H1 (cell line): ENCODE results near the gene TAPBPL. TPM values are rescaled to one million over a fixed set of nuclear protein-coding genes. Genes with fewer than 3 reads are reported as not detected.

ENCODE experiments used
- CTCF ChIA-PET: fragments of 300-600 bp; sonication (Branson Sonifier 250); formaldehyde crosslinking; loops from one replicate; lab custom pipeline; 2021; ENCODE audit not compliant: partially characterized antibody; lab: Charles Lee
- POLR2A ChIA-PET: fragments of 300-600 bp; sonication (Branson Sonifier 250); formaldehyde crosslinking; loops from one replicate; lab custom pipeline; 2021; ENCODE audit warnings: inconsistent platforms; ENCODE audit not compliant: partially characterized antibody; lab: Charles Lee
- DNase-seq, 2 experiments: peaks; one replicate each; pipeline versions ENCODE4 v3.0.0 to v3.0.0-alpha.2; 2010 to 2022; ENCODE audit warnings: low spot score in 2 of 2, low read depth in 1 of 2, mixed read lengths in 1 of 2
- FAIRE-seq: peaks from 2 replicates; lab custom pipeline; 2011; peaks lifted over from hg19 to GRCh38; lab: Jason Lieb, UNC
- H2AFZ ChIP-seq: 2 replicates; pipeline ENCODE4 v1.8.1; 2012; ENCODE audit warnings: low read length, inconsistent platforms
- H2AK5ac ChIP-seq: 2 replicates; pipeline ENCODE4 v1.6.1; 2013; ENCODE audit warnings: low read depth, low read length
- H2BK120ac ChIP-seq: replicated peaks from 2 replicates; pipeline ENCODE3; 2013; ENCODE audit warnings: low read depth, low read length, inconsistent platforms
- H2BK12ac ChIP-seq: 2 replicates; pipeline ENCODE4 v1.6.1; 2013; ENCODE audit warnings: low read depth, low read length
- H2BK15ac ChIP-seq: 2 replicates; pipeline ENCODE4 v1.6.1; 2013; ENCODE audit warnings: low read length
- H2BK20ac ChIP-seq: 2 replicates; pipeline ENCODE4 v1.6.1; 2013; ENCODE audit warnings: low read length
- H2BK5ac ChIP-seq: 2 replicates; pipeline ENCODE4 v1.6.1; 2013; ENCODE audit warnings: low read depth, low read length
- H3K14ac ChIP-seq: 2 replicates; pipeline ENCODE4 v1.6.1; 2013; ENCODE audit warnings: inconsistent platforms; ENCODE audit not compliant: insufficient read length
- H3K18ac ChIP-seq: 2 replicates; pipeline ENCODE4 v1.6.1; 2013; ENCODE audit warnings: low read length; ENCODE audit errors: extremely low read depth
- H3K23ac ChIP-seq: 2 replicates; pipeline ENCODE4 v1.6.1; 2013; ENCODE audit warnings: inconsistent platforms; ENCODE audit not compliant: insufficient read length
- H3K23me2 ChIP-seq: 2 replicates; pipeline ENCODE4 v1.6.1; 2013; ENCODE audit warnings: low read depth, low read length
- H3K27ac ChIP-seq: 2 replicates; pipeline ENCODE4 v1.6.1; 2011; ENCODE audit warnings: low read depth, low read length, inconsistent platforms
- H3K27me3 ChIP-seq, 4 experiments: replicated peaks in 1 of 4; 1 replicate in 1 of 4; 2 replicates in 3 of 4; pipeline versions ENCODE4 v1.6.1 to v1.8.1; 2011 to 2013; ENCODE audit warnings: low read length in 3 of 4, mild to moderate bottlenecking in 3 of 4, inconsistent platforms in 2 of 4, mixed read lengths in 2 of 4, moderate library complexity in 1 of 4; ENCODE audit not compliant: control insufficient read depth in 3 of 4, insufficient read depth in 3 of 4; ENCODE audit errors: extremely low read depth in 1 of 4
- H3K36me3 ChIP-seq, 4 experiments: 2 replicates each; pipeline versions ENCODE4 v1.6.1 to v1.8.1; 2011 to 2013; ENCODE audit warnings: mild to moderate bottlenecking in 4 of 4, low read length in 3 of 4, moderate library complexity in 2 of 4, control low read depth in 1 of 4, inconsistent platforms in 1 of 4; ENCODE audit not compliant: insufficient read depth in 4 of 4, control insufficient read depth in 2 of 4
- H3K4ac ChIP-seq: replicated peaks from 2 replicates; pipeline ENCODE3; 2013; ENCODE audit warnings: low read length, low read depth, mixed read lengths, inconsistent platforms; ENCODE audit not compliant: insufficient read length
- H3K4me1 ChIP-seq, 4 experiments: replicated peaks in 1 of 4; 1 replicate in 1 of 4; 2 replicates in 3 of 4; pipeline versions ENCODE4 v1.6.1 to v1.8.1; 2011 to 2013; ENCODE audit warnings: low read length in 3 of 4, inconsistent platforms in 2 of 4, mixed read lengths in 1 of 4; ENCODE audit not compliant: insufficient read depth in 4 of 4, control insufficient read depth in 3 of 4
- H3K4me2 ChIP-seq, 2 experiments: 2 replicates each; pipeline versions ENCODE4 v1.6.1 to v1.8.1; 2011 to 2013; ENCODE audit warnings: low read depth in 2 of 2, low read length in 2 of 2, control low read depth in 1 of 2, inconsistent platforms in 1 of 2, mild to moderate bottlenecking in 1 of 2; ENCODE audit not compliant: insufficient read depth in 1 of 2
- H3K4me3 ChIP-seq, 4 experiments: fragments of 200-600, 300-600 bp in 1 of 4; sonication (generic), shearing (Covaris generic), sonication (Bioruptor Twin) in 1 of 4; 2 replicates each; pipeline versions ENCODE4 v1.5.1 to v1.8.1; 2011 to 2016; ENCODE audit warnings: low read length in 4 of 4, low read depth in 3 of 4, control low read depth in 2 of 4, inconsistent platforms in 2 of 4, mild to moderate bottlenecking in 2 of 4, mixed read lengths in 1 of 4, moderate library complexity in 1 of 4; ENCODE audit not compliant: insufficient read depth in 2 of 4; ENCODE audit errors: extremely low read depth in 1 of 4
- H3K56ac ChIP-seq: replicated peaks from 2 replicates; pipeline ENCODE3; 2013; ENCODE audit warnings: low read depth, mild to moderate bottlenecking, mixed read lengths, low read length, inconsistent platforms; ENCODE audit not compliant: insufficient read length
- H3K79me1 ChIP-seq: 2 replicates; pipeline ENCODE4 v1.6.1; 2013; ENCODE audit warnings: low read depth, low read length, control low read depth
- H3K79me2 ChIP-seq, 2 experiments: 2 replicates each; pipeline versions ENCODE4 v1.6.1 to v1.8.1; 2012 to 2013; ENCODE audit warnings: low read length in 2 of 2, mild to moderate bottlenecking in 2 of 2, inconsistent platforms in 1 of 2; ENCODE audit not compliant: insufficient read depth in 2 of 2, control insufficient read depth in 1 of 2
- H3K9ac ChIP-seq, 4 experiments: replicated peaks in 1 of 4; 1 replicate in 1 of 4; 2 replicates in 3 of 4; pipeline versions ENCODE4 v1.6.1 to v1.8.1; 2011 to 2013; ENCODE audit warnings: low read depth in 3 of 4, low read length in 3 of 4, control low read depth in 2 of 4, mild to moderate bottlenecking in 2 of 4, moderate library complexity in 2 of 4, inconsistent platforms in 1 of 4; ENCODE audit errors: extremely low read depth in 1 of 4
- H3K9me3 ChIP-seq, 2 experiments: 2 replicates each; pipeline versions ENCODE4 v1.6.1 to v1.8.1; 2012 to 2013; ENCODE audit warnings: mild to moderate bottlenecking in 2 of 2, moderate library complexity in 2 of 2, control low read depth in 1 of 2, inconsistent platforms in 1 of 2, low read depth in 1 of 2, low read length in 1 of 2, mixed read lengths in 1 of 2; ENCODE audit not compliant: insufficient read depth in 2 of 2
- H4K20me1 ChIP-seq, 2 experiments: replicated peaks in 1 of 2; 2 replicates each; pipeline versions ENCODE3 to v1.8.1; 2011 to 2013; ENCODE audit warnings: inconsistent platforms in 2 of 2, low read length in 2 of 2, mild to moderate bottlenecking in 1 of 2; ENCODE audit not compliant: insufficient read depth in 2 of 2, control insufficient read depth in 1 of 2
- H4K5ac ChIP-seq: 2 replicates; pipeline ENCODE4 v1.6.1; 2013; ENCODE audit warnings: low read length, low read depth, mixed read lengths, inconsistent platforms; ENCODE audit not compliant: insufficient read length
- H4K8ac ChIP-seq: 2 replicates; pipeline ENCODE4 v1.8.0; 2013; ENCODE audit warnings: mild to moderate bottlenecking, moderate library complexity, low read length, inconsistent platforms; ENCODE audit not compliant: insufficient read depth; ENCODE audit errors: extremely low read depth
- H4K91ac ChIP-seq: replicated peaks from 2 replicates; pipeline ENCODE3; 2013; ENCODE audit warnings: low read length, mixed read lengths, inconsistent platforms; ENCODE audit not compliant: insufficient read length
- CHD2 ChIP-seq: IDR thresholded peaks from 2 replicates; pipeline ENCODE4 v1.6.1; 2012; ENCODE audit warnings: low read length, improper control_type of control experiment
- GABPA ChIP-seq: IDR thresholded peaks from 2 replicates; pipeline ENCODE4 v1.6.1; 2011; ENCODE audit warnings: mild to moderate bottlenecking, low read length, moderate library complexity, borderline replicate concordance; ENCODE audit not compliant: insufficient read depth
- WGBS, 2 experiments: shearing (Covaris generic) in 1 of 2; methylation state at CpG; one replicate each; pipeline versions ENCODE4 v1.1.6 to v1.1.7; 2013 to 2015; ENCODE audit warnings: low lambda C conversion rate in 2 of 2, mixed read lengths in 2 of 2, inconsistent platforms in 1 of 2, low coverage in 1 of 2, missing lambda C conversion rate in 1 of 2; ENCODE audit not compliant: insufficient replicate concordance in 2 of 2, insufficient coverage in 1 of 2, insufficient read length in 1 of 2; ENCODE audit errors: extremely low coverage in 1 of 2, missing lambda C conversion rate in 1 of 2; 5-methylcytosine and 5-hydroxymethylcytosine counted together
- polyA plus RNA-seq, 7 experiments: library from polyadenylated mRNA; depleted of rRNA in 3 of 7; stranded (reverse) in 5 of 7; unstranded in 2 of 7; fragments of >200 nt in 5 of 7; fragments of 200-250 nt in 2 of 7; gene quantifications; 1 replicate in 5 of 7; 2 replicates in 1 of 7; 4 replicates in 1 of 7; pipeline versions ENCODE4 v1.2.1 to v1.2.3, GENCODE V29; 2011 to 2013; ENCODE audit warnings: missing spikeins in 2 of 7, mixed read lengths in 2 of 7
- total RNA-seq: library from RNA; stranded (reverse); fragmentation: NEBNext Ultra II Directional; extraction: Animal tissue kit (Norgen Biotek cat#: 25700); gene quantifications from 2 replicates; pipeline ENCODE4 v1.2.1, GENCODE V29; 2021
- TF ChIP-seq, protein P1 (sequence below): IDR thresholded peaks from 2 replicates; pipeline ENCODE4 v1.6.1; 2011; ENCODE audit warnings: low read depth, mild to moderate bottlenecking, low read length; ENCODE audit not compliant: insufficient read depth

Gene TAPBPL
- total and polyA plus RNA-seq, 2 of the 8 experiments (the other 6 are each of a cell fraction or from before 2014, with no cell fraction given): 0.61 to 1.5 TPM

DNA sequence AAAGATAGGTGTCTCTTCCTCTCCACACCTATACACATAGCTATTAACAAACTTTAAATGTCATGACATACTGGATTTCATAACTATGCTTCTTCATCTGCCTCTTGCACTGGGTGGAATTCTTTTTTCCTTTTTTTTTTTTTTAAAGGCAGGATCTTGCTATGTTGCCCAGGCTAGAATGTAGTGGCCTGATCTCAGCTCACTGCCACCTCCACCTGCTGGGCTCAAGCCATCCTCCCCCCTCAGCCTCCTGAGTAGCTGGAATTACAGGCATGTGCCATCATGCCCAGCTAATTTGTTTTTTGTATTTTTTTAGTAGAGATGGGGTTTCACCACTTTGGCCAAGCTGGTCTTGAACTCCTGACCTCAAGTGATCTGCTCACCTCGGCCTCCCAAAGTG lies 36.4 kb downstream of the TAPBPL start:
- no peak overlapping the region for H3K4me3 ChIP-seq
- H3K4ac ChIP-seq: no peak overlapping the region
- H3K36me3 ChIP-seq: peaks cover 0 to 10% (median 0%) of the 10 kb centered on the region in 4 experiments; a peak in 2 of 8 replicates
- H3K9ac ChIP-seq: no peak overlapping the region
- H3K4me1 ChIP-seq: peaks cover 0 to 6% (median 1%) of the 10 kb centered on the region in 4 experiments; a peak in 2 of 7 replicates
- H2AK5ac ChIP-seq: no peak overlapping the region
- H2BK20ac ChIP-seq: no peak overlapping the region
- no peaks in the 10 kb centered on the region for H3K27me3 ChIP-seq
- ChIA-PET POLR2A (interaction anchor here (0.6 to 3.7 kb wide), 9 partner anchors 11 to 326 kb away, joined by 3 to 18 read pairs (median 3); partner anchors contain the start of genes GAPDH and VAMP1), CTCF (interaction anchor here (0.8 to 1.5 kb wide), 3 partner anchors 23 to 246 kb away, joined by 3 to 13 read pairs (median 5); no protein-coding TSS in a partner anchor)
- no peak overlapping the region for H3K4me2 ChIP-seq
- H3K27ac ChIP-seq: no peak overlapping the region
- no peak overlapping the region for H4K5ac ChIP-seq
- peaks cover 0 to 14% of the 10 kb centered on the region in 2 experiments; a peak in 3 of 4 replicates for H3K79me2 ChIP-seq
- H4K8ac ChIP-seq: no peak overlapping the region
- FAIRE-seq (no peak), DNase-seq (no peak)
- no peak overlapping the region for H3K14ac ChIP-seq
- H3K56ac ChIP-seq: no peak overlapping the region
- no peaks in the 10 kb centered on the region; the same call in 1 of the 2 replicates for H3K79me1 ChIP-seq
- H2BK15ac ChIP-seq: no peak overlapping the region
- no peak overlapping the region for H2BK120ac ChIP-seq
- WGBS, 2 experiments: 100% methylated on average over 1 of the region's 1 CpG; no CpG with 5 or more reads in 1 of the 2 experiments
- H4K20me1 ChIP-seq: no peaks in the 10 kb centered on the region
- no peak overlapping the region for H2BK12ac ChIP-seq
- H3K23ac ChIP-seq: no peak overlapping the region
- no peaks in the 10 kb centered on the region for H3K9me3 ChIP-seq
- H2AFZ ChIP-seq: no peak overlapping the region
- no peak overlapping the region for H4K91ac ChIP-seq
- no peak overlapping the region for H3K18ac ChIP-seq
- peaks cover 3% of the 10 kb centered on the region for H3K23me2 ChIP-seq
- H2BK5ac ChIP-seq: no peak overlapping the region
- TF ChIP-seq, protein P1, sequence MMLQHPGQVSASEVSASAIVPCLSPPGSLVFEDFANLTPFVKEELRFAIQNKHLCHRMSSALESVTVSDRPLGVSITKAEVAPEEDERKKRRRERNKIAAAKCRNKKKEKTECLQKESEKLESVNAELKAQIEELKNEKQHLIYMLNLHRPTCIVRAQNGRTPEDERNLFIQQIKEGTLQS: no peak
- no peak for TF ChIP-seq CHD2
- TF ChIP-seq GABPA: no peak
